Measurements from ENCODE around the gene LYRM7.
"Not testable (repeated sequence)": the region's sequence is repeated elsewhere in the genome, so short reads cannot be mapped to it uniquely, and the experiment has no call there.

LYRM7 gene

GRCh38 chr5:131182839-131183238 is 12.1 kb downstream of the LYRM7 start:
- DNase-seq, result no peak

GRCh38 chr5:131185523-131186104 is 14.9 kb downstream of the LYRM7 start:
- no peak for DNase-seq

- no peak for DNase-seq
These were observed 16.0 kb downstream of the LYRM7 start for GRCh38 chr5:131186561-131187256.

- no peak for DNase-seq
These were observed 22.4 kb downstream of the LYRM7 start for GRCh38 chr5:131193106-131193505.

- DNase-seq, result not testable (repeated sequence)
These were observed 23.2 kb downstream of the LYRM7 start for GRCh38 chr5:131193897-131194296.

- no peak for DNase-seq
These were observed 24.0 kb downstream of the LYRM7 start for GRCh38 chr5:131194725-131195124.

GRCh38 chr5:131195696-131196095 is 25.0 kb downstream of the LYRM7 start:
- no peak for DNase-seq

GRCh38 chr5:131196331-131196730 is 25.6 kb downstream of the LYRM7 start:
- DNase-seq, result no peak

GRCh38 chr5:131198625-131199024 is 27.9 kb downstream of the LYRM7 start:
- no peak for DNase-seq

GRCh38 chr5:131200560-131200959 is 29.8 kb downstream of the LYRM7 start:
- DNase-seq, result no peak

- no peak for DNase-seq
These were observed 34.2 kb downstream of the LYRM7 start for GRCh38 chr5:131204964-131205363.

GRCh38 chr5:131206061-131206460 is 35.3 kb downstream of the LYRM7 start:
- DNase-seq, result no peak

GRCh38 chr5:131206772-131207171 is 36.0 kb downstream of the LYRM7 start:
- DNase-seq, result no peak

- no peak for DNase-seq
These were observed 38.4 kb downstream of the LYRM7 start for GRCh38 chr5:131209175-131209505.

- peak; percentile 31 for DNase-seq
These were observed 38.9 kb downstream of the LYRM7 start for GRCh38 chr5:131209506-131210150.

- DNase-seq, result no peak
These were observed 39.4 kb downstream of the LYRM7 start for GRCh38 chr5:131210151-131210510.

- DNase-seq, result no peak
These were observed 40.9 kb downstream of the LYRM7 start for GRCh38 chr5:131211669-131212068.

- no peak for DNase-seq
These were observed 41.8 kb downstream of the LYRM7 start for GRCh38 chr5:131212471-131213021.

GRCh38 chr5:131214609-131215227 is 44.0 kb downstream of the LYRM7 start:
- no peak for DNase-seq

- DNase-seq, result no peak
These were observed 47.0 kb downstream of the LYRM7 start for GRCh38 chr5:131217791-131218190.

GRCh38 chr5:131218392-131218791 is 47.6 kb downstream of the LYRM7 start:
- DNase-seq, result no peak

GRCh38 chr5:131220566-131220965 is 49.8 kb downstream of the LYRM7 start:
- DNase-seq, result no peak

GRCh38 chr5:131221008-131221703 is 50.4 kb downstream of the LYRM7 start:
- DNase-seq, result no peak

All from NCI-H2171 (cell line).